ENCODE results near the gene ULK3.

ULK3 gene

GRCh38 chr15:74827614-74828013 lies 15.3 kb downstream of the ULK3 start:
- TF ChIP-seq GATA2 (IDR thresholded peaks at IDR 0.05; ENCODE audit: low read depth, low read length) (no peak), GATA3 (IDR thresholded peaks at IDR 0.05; ENCODE audit: low read depth, low read length) (no peak)

DNA sequence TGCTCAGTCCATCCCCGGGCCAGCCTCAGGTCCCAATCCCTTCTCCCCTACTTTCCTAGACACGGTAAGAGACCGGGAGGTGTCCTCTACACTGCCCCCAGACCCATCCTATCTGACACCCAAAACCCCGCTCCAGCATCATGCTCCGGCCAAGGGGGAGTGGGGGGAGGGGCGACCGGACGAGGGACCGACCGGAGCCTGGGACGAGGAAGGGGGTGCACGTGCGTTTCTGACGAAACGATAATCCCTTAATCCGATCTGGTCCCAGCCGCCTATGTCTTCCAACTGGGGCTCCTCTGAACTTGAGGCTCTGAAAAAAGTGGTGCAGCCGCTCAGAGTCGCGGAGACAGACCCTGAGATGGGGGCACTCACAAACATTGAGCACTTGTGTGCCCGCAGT lies 16.0 kb downstream of the ULK3 start:
- TF ChIP-seq GATA2 (IDR thresholded peaks at IDR 0.05; ENCODE audit: low read depth, low read length): no peak

GRCh38 chr15:74826364-74826819 lies 16.6 kb downstream of the ULK3 start, which contains the start of gene CPLX3:
Gene CPLX3 (plus strand): TSS chr15:74826627. CDS start chr15:74826704, 77 bp downstream.
- TF ChIP-seq GATA3 (IDR thresholded peaks at IDR 0.05; ENCODE audit: low read depth, low read length) (no peak), GATA2 (IDR thresholded peaks at IDR 0.05; ENCODE audit: low read depth, low read length) (no peak)

GRCh38 chr15:74825866-74826265 lies 17.1 kb downstream of the ULK3 start:
- no peak for TF ChIP-seq GATA3 (IDR thresholded peaks at IDR 0.05; ENCODE audit: low read depth, low read length)
- TF ChIP-seq GATA2 (IDR thresholded peaks at IDR 0.05; ENCODE audit: low read depth, low read length): no peak

- TF ChIP-seq GATA3 (IDR thresholded peaks at IDR 0.05; ENCODE audit: low read depth, low read length) (no peak), GATA2 (IDR thresholded peaks at IDR 0.05; ENCODE audit: low read depth, low read length) (no peak)
Observed at GRCh38 chr15:74824976-74825375, 18.0 kb downstream of the ULK3 start.

GRCh38 chr15:74823324-74823723 lies 19.6 kb downstream of the ULK3 start:
- TF ChIP-seq GATA2 (IDR thresholded peaks at IDR 0.05; ENCODE audit: low read depth, low read length): no peak
- no peak for TF ChIP-seq GATA3 (IDR thresholded peaks at IDR 0.05; ENCODE audit: low read depth, low read length)

DNA sequence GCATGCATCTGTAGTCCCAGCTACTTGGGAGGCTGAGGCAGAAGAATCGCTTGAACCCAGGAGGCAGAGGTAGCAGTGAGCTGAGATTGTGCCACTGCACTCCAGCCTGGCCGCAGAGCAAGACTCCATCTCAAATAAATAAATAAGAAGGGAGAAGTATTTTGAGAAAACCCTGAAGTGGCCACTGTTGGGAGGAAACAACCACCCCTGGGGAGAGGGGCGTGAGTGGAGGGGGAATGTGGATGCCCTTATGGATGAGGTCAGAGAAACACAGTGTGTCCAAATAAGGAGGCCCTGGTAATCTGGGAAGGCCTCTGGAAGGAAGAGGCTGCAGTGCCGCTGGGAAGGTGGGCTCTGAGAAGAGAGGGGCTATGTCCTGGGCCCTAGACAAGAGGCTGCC lies 20.7 kb downstream of the ULK3 start:
- TF ChIP-seq GATA3 (IDR thresholded peaks at IDR 0.05; ENCODE audit: low read depth, low read length): no peak
- no peak for TF ChIP-seq GATA2 (IDR thresholded peaks at IDR 0.05; ENCODE audit: low read depth, low read length)

DNA sequence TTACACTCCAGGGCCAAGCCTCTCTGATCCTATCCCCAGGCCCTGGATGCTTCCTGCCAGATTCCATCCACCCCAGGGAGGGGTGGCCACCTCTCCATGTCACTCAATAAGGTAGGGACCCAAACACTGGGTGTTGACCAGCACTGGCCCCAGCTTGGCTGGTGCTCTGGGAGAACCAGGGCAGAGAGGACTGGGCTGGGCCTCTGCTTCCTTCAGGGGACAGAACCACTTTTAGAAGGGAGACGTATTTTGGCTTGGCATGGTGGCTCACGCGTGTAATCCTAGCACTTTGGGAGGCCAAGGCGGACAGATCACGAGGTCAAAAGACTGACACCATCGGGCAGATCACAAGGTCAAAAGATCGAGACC lies 21.2 kb downstream of the ULK3 start:
- TF ChIP-seq GATA2 (IDR thresholded peaks at IDR 0.05; ENCODE audit: low read depth, low read length) (no peak), GATA3 (IDR thresholded peaks at IDR 0.05; ENCODE audit: low read depth, low read length) (no peak)

GRCh38 chr15:74821091-74821789 lies 21.7 kb downstream of the ULK3 start:
- TF ChIP-seq GATA2 (IDR thresholded peaks at IDR 0.05; ENCODE audit: low read depth, low read length) (no peak), GATA3 (IDR thresholded peaks at IDR 0.05; ENCODE audit: low read depth, low read length) (no peak)

GRCh38 chr15:74820056-74820455 lies 22.9 kb downstream of the ULK3 start:
- TF ChIP-seq GATA3 (IDR thresholded peaks at IDR 0.05; ENCODE audit: low read depth, low read length): no peak

DNA sequence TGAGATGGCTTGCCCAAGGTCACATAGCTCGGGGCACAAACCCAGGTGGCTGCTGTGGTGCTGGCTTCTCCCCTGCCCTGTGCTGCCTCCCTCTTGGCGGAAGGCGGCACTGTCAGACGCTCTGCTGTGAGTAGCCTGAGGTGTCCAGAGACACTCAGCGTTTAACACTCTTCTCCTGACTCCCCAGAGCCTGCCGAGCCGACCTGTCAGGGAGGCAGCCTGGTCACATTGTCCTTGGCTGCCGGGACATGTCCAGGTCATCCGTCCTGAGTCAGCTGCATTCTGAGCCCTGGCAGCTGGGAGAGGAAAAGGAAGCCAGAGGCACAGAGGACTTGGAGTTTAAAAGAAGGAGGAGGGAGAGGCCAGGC lies 25.6 kb downstream of the ULK3 start:
- TF ChIP-seq GATA3 (IDR thresholded peaks at IDR 0.05; ENCODE audit: low read depth, low read length): no peak
- TF ChIP-seq GATA2 (IDR thresholded peaks at IDR 0.05; ENCODE audit: low read depth, low read length): no peak

DNA sequence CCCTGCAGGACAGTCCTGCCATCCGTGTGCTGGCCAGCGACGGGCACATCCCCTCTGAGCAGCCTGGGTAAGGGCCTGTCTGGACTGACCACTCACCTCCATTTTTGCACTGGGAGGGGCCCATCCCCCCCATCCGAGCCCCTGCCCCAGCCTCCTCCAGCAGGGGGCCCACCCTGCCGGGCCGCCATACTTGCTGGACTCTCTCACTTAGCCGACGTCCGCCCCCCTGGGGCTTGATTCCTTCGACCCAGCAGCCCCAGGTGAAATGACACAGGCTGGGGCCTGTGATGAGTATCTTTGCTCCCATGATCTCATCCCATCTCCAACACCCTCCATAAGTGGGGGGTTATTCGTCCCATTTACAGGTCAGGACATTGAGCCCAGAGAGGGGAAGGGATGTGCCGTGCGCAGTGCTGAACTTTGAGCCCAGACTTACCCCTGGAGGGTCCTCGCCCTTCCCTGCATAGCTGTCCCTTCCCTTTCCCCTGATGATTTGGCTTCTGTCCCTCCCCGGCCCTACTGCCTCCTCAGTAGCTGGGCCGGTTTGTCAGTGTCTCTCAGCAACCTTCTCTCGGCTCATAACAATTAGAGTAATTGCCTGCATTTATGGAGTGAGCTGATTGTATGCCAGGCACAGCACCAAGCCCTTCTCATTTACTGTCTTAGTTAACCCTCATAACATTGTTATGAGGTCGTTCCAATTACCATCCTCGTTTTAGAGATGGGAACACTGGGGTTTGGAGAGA lies 26.2 kb downstream of the ULK3 start:
- TF ChIP-seq GATA3 (IDR thresholded peaks at IDR 0.05; ENCODE audit: low read depth, low read length) (no peak), GATA2 (IDR thresholded peaks at IDR 0.05; ENCODE audit: low read depth, low read length) (no peak)

GRCh38 chr15:74815961-74816360 lies 27.0 kb downstream of the ULK3 start:
- TF ChIP-seq GATA2 (IDR thresholded peaks at IDR 0.05; ENCODE audit: low read depth, low read length): no peak
- no peak for TF ChIP-seq GATA3 (IDR thresholded peaks at IDR 0.05; ENCODE audit: low read depth, low read length)

DNA sequence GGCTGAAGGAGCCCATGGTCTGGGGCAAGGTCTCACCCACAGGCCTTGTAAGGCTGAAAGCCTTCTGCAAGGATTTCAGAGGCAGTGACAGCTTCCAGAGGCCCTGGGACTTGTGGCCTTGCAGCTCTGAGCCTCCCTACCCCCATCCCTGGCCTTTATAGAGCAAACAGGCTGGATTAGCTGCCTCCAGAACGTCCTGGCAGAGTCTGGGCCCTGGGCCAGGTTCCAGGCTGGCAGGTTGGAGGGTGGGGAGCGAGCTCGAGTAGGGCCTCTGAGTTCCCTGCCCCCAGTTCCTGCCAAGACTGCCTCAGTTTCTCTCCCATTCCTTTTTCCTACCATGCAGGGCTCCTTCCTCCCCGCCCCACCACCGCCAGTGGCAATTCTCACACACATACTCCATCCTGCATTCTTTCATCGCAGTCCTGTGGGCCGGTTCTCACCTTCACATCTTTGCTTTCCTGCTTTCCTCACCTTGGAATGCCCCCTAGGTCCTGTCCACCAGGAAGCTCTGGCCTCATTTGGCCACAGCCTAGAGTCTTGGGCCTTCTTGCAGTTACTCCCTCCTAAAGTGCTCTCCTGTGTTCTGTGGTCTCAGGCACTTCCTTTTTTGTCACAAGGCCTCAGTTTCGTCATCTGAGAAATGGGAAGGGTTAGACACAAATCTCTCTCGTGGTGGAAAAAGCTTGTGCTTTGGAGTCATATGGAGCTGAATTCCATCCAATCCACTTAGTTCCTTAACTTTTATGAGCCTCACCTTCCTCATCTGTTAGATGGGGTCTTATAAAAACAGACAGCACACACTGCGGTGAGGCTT lies 27.6 kb downstream of the ULK3 start:
- no peak for TF ChIP-seq GATA3 (IDR thresholded peaks at IDR 0.05; ENCODE audit: low read depth, low read length)

DNA sequence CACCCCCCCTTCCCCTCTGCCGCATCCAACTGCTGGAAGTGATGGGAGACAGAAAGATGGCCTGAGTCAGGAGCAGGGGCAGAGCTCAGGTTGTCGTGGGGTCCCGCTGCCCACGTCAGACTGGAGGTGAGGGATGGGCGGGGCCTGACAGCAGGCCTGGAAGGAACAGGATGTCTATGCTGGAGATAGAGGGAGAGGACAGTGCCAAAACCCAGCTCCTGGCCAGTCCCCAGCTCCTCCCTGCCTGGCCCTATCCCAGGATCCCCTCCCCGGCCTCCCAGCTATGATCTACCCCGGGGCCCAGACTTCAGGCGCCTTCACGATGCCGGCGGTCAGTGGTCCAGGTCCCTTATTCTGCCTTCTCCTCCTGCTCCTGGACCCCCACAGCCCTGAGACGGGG lies 30.4 kb downstream of the ULK3 start, which contains the start of gene LMAN1L:
Gene LMAN1L, plus strand, starts transcription at position 303 of the 400 bp plus-strand sequence. Its CDS starts 20 bp downstream, at position 323.
- TF ChIP-seq GATA3 (IDR thresholded peaks at IDR 0.05; ENCODE audit: low read depth, low read length): no peak
- TF ChIP-seq GATA2 (IDR thresholded peaks at IDR 0.05; ENCODE audit: low read depth, low read length): no peak

Data from SH-SY5Y (cell line).